A673 (cell line): Measurements from ENCODE around the gene SLC29A2. TPM values are rescaled to one million over a fixed set of nuclear protein-coding genes. Genes with fewer than 3 reads are reported as not detected.

ENCODE experiments used
- BruUV-seq: library from RNA; stranded (reverse); fragments of 400-500 nt; replicated peaks from 2 replicates; lab custom pipeline; 2021; lab: Mats Ljungman, UMichigan
- CTCF ChIA-PET: fragments of 300-600 bp; sonication (Branson Sonifier 250); formaldehyde crosslinking; loops from one replicate; lab custom pipeline; 2022; ENCODE audit warnings: antibody characterized with exemption; lab: Charles Lee
- POLR2A ChIA-PET: fragments of 300-600 bp; sonication (Branson Sonifier 250); formaldehyde crosslinking; loops from one replicate; lab custom pipeline; 2022; ENCODE audit warnings: antibody characterized with exemption; ENCODE audit not compliant: low non-redundant PET; lab: Charles Lee
- DNase-seq: peaks from one replicate; pipeline ENCODE4 v3.0.0-alpha.2; 2015; ENCODE audit warnings: low spot score
- H3K27ac ChIP-seq: fragments of 200-600 bp; sonication (generic); 2 replicates; pipeline ENCODE4 v1.5.1; 2016; ENCODE audit warnings: mixed run types, low read depth, mild to moderate bottlenecking, mixed read lengths, antibody characterized with exemption, low read length; ENCODE audit not compliant: poor library complexity, severe bottlenecking
- H3K27me3 ChIP-seq: fragments of 200-600 bp; sonication (generic); replicated peaks from 2 replicates; pipeline ENCODE4 v1.6.1; 2017; ENCODE audit warnings: mixed run types, low read depth, mild to moderate bottlenecking, mixed read lengths, antibody characterized with exemption, low read length; ENCODE audit not compliant: insufficient read depth, poor library complexity
- H3K36me3 ChIP-seq: fragments of 200-600 bp; sonication (generic); 2 replicates; pipeline ENCODE4 v1.6.1; 2016; ENCODE audit warnings: mixed run types, mild to moderate bottlenecking, mixed read lengths, antibody characterized with exemption, low read length; ENCODE audit not compliant: insufficient read depth, poor library complexity, severe bottlenecking
- H3K4me1 ChIP-seq: fragments of 200-600 bp; sonication (generic); 2 replicates; pipeline ENCODE4 v1.6.1; 2017; ENCODE audit warnings: mixed run types, mild to moderate bottlenecking, mixed read lengths, antibody characterized with exemption, low read length; ENCODE audit not compliant: insufficient read depth, poor library complexity, severe bottlenecking
- H3K4me3 ChIP-seq: fragments of 200-600 bp; sonication (generic); 2 replicates; pipeline ENCODE4 v1.5.1; 2016; ENCODE audit warnings: low read depth, mixed run types, mild to moderate bottlenecking, mixed read lengths, low read length; ENCODE audit not compliant: poor library complexity, severe bottlenecking
- H3K9me3 ChIP-seq: fragments of 200-600 bp; sonication (generic); 2 replicates; pipeline ENCODE4 v1.6.1; 2016; ENCODE audit warnings: mixed run types, low read depth, mild to moderate bottlenecking, mixed read lengths, antibody characterized with exemption, low read length; ENCODE audit not compliant: poor library complexity, severe bottlenecking
- EZH2 ChIP-seq: fragments of 200-600 bp; sonication (generic); IDR thresholded peaks from 2 replicates; pipeline ENCODE4 v1.6.1; 2017; ENCODE audit warnings: borderline replicate concordance, low read depth, mild to moderate bottlenecking, mixed read lengths, antibody characterized with exemption, low read length; ENCODE audit not compliant: poor library complexity, severe bottlenecking
- intact Hi-C: fragments of 100-400 bp; cut with micrococcal nuclease; formaldehyde crosslinking; loops from one replicate; pipeline ENCODE4 v1.10.0; 2022; ENCODE audit not compliant: unreplicated experiment
- total RNA-seq: library from RNA; stranded (reverse); gene quantifications from 2 replicates; pipeline ENCODE4 v1.2.3, GENCODE V29; 2021
- TF ChIP-seq, protein P1 (sequence below): fragments of 300-800, 200-600 bp; sonication (generic); conservative IDR thresholded peaks from 2 replicates; pipeline ENCODE4 v1.5.1; 2017; ENCODE audit warnings: low read depth, mild to moderate bottlenecking, antibody characterized with exemption, low read length, moderate library complexity, mixed read lengths

The SLC29A2 gene
- total RNA-seq, 1 experiment from 2014 or later: 62.4 TPM

DNA sequence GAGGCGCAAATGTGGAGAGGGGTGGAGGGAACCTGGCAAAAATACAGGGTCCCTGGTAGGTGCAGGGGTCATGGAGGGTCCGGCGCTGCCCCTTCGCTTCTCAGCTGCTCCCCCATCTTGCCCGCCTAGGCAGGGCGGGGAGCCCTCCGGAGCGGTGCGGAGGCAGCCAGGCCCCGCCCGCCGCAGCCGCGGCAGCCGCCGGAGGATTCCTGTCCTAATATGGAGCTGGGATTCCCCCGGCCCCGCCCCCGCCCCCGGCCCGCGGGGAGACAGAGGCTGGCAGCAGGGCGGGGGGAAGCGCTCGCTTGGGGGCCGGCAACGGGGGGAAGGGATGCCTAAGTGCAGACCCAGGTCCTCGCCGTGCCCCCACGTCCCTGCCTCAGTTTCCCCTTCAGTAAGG, 48.3 kb upstream of the SLC29A2 start:
- POLR2A ChIA-PET: no interaction called here
- no peak overlapping the region for H3K4me3 ChIP-seq
- intact Hi-C loops: no loop called here
- peaks cover 24% of the 10 kb centered on the region for H3K27me3 ChIP-seq
- H3K9me3 ChIP-seq: no peaks in the 10 kb centered on the region
- TF ChIP-seq EZH2: no peak
- TF ChIP-seq, protein P1, sequence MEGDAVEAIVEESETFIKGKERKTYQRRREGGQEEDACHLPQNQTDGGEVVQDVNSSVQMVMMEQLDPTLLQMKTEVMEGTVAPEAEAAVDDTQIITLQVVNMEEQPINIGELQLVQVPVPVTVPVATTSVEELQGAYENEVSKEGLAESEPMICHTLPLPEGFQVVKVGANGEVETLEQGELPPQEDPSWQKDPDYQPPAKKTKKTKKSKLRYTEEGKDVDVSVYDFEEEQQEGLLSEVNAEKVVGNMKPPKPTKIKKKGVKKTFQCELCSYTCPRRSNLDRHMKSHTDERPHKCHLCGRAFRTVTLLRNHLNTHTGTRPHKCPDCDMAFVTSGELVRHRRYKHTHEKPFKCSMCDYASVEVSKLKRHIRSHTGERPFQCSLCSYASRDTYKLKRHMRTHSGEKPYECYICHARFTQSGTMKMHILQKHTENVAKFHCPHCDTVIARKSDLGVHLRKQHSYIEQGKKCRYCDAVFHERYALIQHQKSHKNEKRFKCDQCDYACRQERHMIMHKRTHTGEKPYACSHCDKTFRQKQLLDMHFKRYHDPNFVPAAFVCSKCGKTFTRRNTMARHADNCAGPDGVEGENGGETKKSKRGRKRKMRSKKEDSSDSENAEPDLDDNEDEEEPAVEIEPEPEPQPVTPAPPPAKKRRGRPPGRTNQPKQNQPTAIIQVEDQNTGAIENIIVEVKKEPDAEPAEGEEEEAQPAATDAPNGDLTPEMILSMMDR: no peak
- H3K36me3 ChIP-seq: no peaks in the 10 kb centered on the region
- H3K4me1 ChIP-seq: no peaks in the 10 kb centered on the region
- CTCF ChIA-PET: no interaction called here
- BruUV-seq: no TSS peak
- no peak for DNase-seq
- no peak overlapping the region for H3K27ac ChIP-seq

DNA sequence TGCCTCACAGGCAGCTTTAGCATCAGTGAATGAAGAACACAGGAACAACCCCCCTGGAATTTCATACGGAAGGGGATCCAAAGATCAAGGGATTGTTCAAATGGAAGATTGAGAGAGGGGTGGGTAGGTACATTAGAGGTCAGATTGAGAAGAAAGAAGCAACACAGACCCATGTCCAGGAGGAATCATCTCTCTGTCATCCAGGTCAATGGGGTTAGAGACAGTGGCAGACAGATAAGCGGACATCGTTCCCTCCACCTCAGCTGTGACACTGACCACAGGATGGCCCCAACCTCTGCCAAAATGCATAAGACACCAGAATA, 47.4 kb upstream of the SLC29A2 start:
- ChIA-PET POLR2A (no interaction called here), CTCF (no interaction called here)
- no peaks in the 10 kb centered on the region for H3K4me1 ChIP-seq
- no peaks in the 10 kb centered on the region for H3K9me3 ChIP-seq
- no peaks in the 10 kb centered on the region for H3K36me3 ChIP-seq
- TF ChIP-seq, protein P1: no peak
- TF ChIP-seq EZH2: no peak
- H3K27me3 ChIP-seq: peaks cover 29% of the 10 kb centered on the region
- no peak overlapping the region for H3K27ac ChIP-seq
- no TSS peak for BruUV-seq
- no peak overlapping the region for H3K4me3 ChIP-seq
- intact Hi-C loops: no loop called here
- DNase-seq: no peak

DNA sequence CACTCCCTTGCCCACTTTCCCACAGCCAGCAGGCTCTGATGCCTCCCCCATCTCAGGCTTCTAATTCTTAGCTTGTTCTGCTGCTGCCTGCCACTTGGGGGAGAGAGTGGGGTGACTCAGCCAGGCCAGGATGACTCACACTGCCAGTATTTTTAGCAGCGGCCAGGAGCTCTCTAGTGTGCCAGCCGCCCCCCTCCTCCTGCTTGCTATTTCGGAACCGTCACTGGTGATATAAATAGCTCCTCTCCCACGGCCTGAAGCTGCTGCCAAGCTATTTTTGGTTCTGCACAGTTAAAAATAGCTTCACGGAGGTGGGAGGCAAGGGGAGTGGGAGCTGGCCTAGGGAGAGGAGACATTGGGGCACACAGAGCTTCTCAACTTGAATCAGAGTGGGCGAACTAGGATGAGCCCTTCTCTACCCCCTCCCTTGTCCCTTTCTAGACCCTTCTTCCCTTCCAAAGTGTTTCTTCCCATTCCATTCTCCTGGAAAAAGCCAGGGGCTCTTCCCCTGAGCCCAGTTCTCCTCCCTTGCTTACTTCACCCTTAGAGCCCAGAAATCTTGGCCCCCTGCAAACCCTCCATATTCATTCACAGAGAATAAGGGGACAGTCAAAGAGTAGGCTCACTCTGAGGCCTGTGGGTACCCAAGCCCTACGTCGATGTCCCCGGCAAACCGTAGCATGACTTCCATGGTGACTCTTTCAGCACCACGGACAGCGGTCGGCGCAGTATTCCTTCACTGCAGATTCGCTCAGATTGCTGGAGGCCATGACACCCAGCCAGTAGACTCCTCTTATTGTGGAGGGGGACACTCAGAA, 46.8 kb upstream of the SLC29A2 start:
- no peak overlapping the region for H3K4me3 ChIP-seq
- H3K27me3 ChIP-seq: peaks cover 31% of the 10 kb centered on the region
- H3K36me3 ChIP-seq: no peaks in the 10 kb centered on the region
- no peaks in the 10 kb centered on the region for H3K4me1 ChIP-seq
- BruUV-seq: no TSS peak
- CTCF ChIA-PET: interaction anchor here (0.8 to 1.1 kb wide), 4 partner anchors 9 to 260 kb away, joined by 3 to 8 read pairs (median 4); partner anchors contain the start of genes MRPL11 and RBM4B
- H3K27ac ChIP-seq: no peak overlapping the region
- POLR2A ChIA-PET: interaction anchor here (0.6 kb wide), 1 partner anchor 141 kb away, joined by 10 read pairs; no protein-coding TSS in a partner anchor
- H3K9me3 ChIP-seq: no peaks in the 10 kb centered on the region
- TF ChIP-seq, protein P1: peak; percentile 34; the same call in 1 of the 2 replicates
- TF ChIP-seq EZH2: no peak
- DNase-seq: peak; percentile 85
- intact Hi-C loops: no loop called here
